ENCODE results near the gene PTPRT.

DNA sequence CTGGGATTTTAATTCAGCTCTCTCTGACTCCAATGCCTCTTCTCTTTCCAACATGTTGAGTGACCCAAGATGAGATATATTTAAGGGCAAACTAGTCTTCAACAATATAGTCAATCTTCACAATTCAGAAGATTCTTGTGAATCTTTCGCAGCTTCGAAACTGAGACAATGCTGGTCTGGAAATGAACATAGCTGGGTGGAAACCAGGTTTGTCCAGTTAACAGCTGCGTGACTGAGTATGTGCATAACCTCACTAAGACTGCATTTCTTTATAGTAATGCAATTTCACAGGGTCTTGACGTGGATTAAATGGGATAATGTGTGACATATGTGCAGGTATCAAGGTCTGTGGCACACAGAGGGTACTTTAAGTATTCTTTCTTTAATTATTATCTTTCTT is 18.9 kb downstream of the PTPRT start:
- TF ChIP-seq CTCF (IDR thresholded peaks at IDR 0.05; ENCODE audit: insufficient read depth, low read length, poor library complexity, severe bottlenecking) (no peak), EZH2phosphoT487 (conservative IDR thresholded peaks at IDR 0.05; ENCODE audit: low read length) (no peak)

Measured in SU-DHL-6 (cell line).